Measurements from ENCODE around the gene TRRAP. TPM values are rescaled to one million over a fixed set of nuclear protein-coding genes. Genes with fewer than 3 reads are reported as not detected.

Gene TRRAP
- total and polyA plus RNA-seq, 2 of the 8 experiments (the other 6 are each of a cell fraction or from before 2014, with no cell fraction given), result 21.7 to 48.6 TPM

GRCh38 chr7:99002148-99002826, 124.0 kb downstream of the TRRAP start:
- Histone ChIP-seq H3K36me3 (ENCODE audit: control insufficient read depth in 2 of 4, insufficient read depth in 4 of 4, low read length in 3 of 4) (peaks cover 14 to 53% (median 39%) of the 10 kb centered on the region in 4 experiments; a peak in 6 of 8 replicates), H3K4me3 (ENCODE audit: extremely low read depth in 1 of 4, insufficient read depth in 2 of 4, low read depth in 3 of 4, low read length in 4 of 4) (no peak overlapping the region), H4K91ac (replicated peaks; ENCODE audit: insufficient read length, low read length) (no peak overlapping the region), H3K79me1 (ENCODE audit: low read depth, low read length) (no peaks in the 10 kb centered on the region), H3K56ac (replicated peaks; ENCODE audit: insufficient read length, low read depth, low read length) (no peak overlapping the region), H3K18ac (ENCODE audit: extremely low read depth, low read length) (no peak overlapping the region), H3K9ac (replicated peaks in 1 of 4; ENCODE audit: extremely low read depth in 1 of 4, low read depth in 3 of 4, low read length in 3 of 4) (no peak overlapping the region), H4K5ac (ENCODE audit: insufficient read length, low read depth, low read length) (no peak overlapping the region), H3K27ac (ENCODE audit: low read depth, low read length) (no peak overlapping the region), H2BK20ac (ENCODE audit: low read length) (no peak overlapping the region), H3K4ac (replicated peaks; ENCODE audit: insufficient read length, low read depth, low read length) (no peak overlapping the region), H2BK12ac (ENCODE audit: low read depth, low read length) (no peak overlapping the region), H4K8ac (ENCODE audit: extremely low read depth, insufficient read depth, low read length) (no peak overlapping the region), H2BK15ac (ENCODE audit: low read length) (no peak overlapping the region), H2BK5ac (ENCODE audit: low read depth, low read length) (no peak overlapping the region), H3K4me2 (ENCODE audit: insufficient read depth in 1 of 2, low read depth in 2 of 2, low read length in 2 of 2) (no peak overlapping the region), H2BK120ac (replicated peaks; ENCODE audit: low read depth, low read length) (no peak overlapping the region), H2AK5ac (ENCODE audit: low read depth, low read length) (no peak overlapping the region), H3K27me3 (replicated peaks in 1 of 4; ENCODE audit: control insufficient read depth in 3 of 4, extremely low read depth in 1 of 4, insufficient read depth in 3 of 4, low read length in 3 of 4) (no peaks in the 10 kb centered on the region), H2AFZ (ENCODE audit: low read length) (no peak overlapping the region), H3K79me2 (ENCODE audit: control insufficient read depth in 1 of 2, insufficient read depth in 2 of 2, low read length in 2 of 2) (no peaks in the 10 kb centered on the region), H3K23ac (ENCODE audit: insufficient read length) (no peak overlapping the region), H3K4me1 (replicated peaks in 1 of 4; ENCODE audit: control insufficient read depth in 3 of 4, insufficient read depth in 4 of 4, low read length in 3 of 4) (no peaks in the 10 kb centered on the region), H3K14ac (ENCODE audit: insufficient read length) (no peak overlapping the region), H4K20me1 (replicated peaks in 1 of 2; ENCODE audit: control insufficient read depth in 1 of 2, insufficient read depth in 2 of 2, low read length in 2 of 2) (peaks cover 0 to 1% of the 10 kb centered on the region in 2 experiments), H3K23me2 (ENCODE audit: low read depth, low read length) (no peaks in the 10 kb centered on the region), H3K9me3 (ENCODE audit: insufficient read depth in 2 of 2, low read depth in 1 of 2, low read length in 1 of 2) (no peaks in the 10 kb centered on the region)
- DNase-seq (ENCODE audit: low read depth in 1 of 2, low spot score in 2 of 2) (no peak), FAIRE-seq (no peak)
- CTCF ChIA-PET (ENCODE audit: partially characterized antibody), result interaction anchor here (1.0 to 1.8 kb wide), 4 partner anchors 9 to 35 kb away, joined by 4 to 6 read pairs (median 4); no protein-coding TSS in a partner anchor
- no peak for TF ChIP-seq ASH2L (IDR thresholded peaks at IDR 0.05; ENCODE audit: low read length)
- TF ChIP-seq SP2 (IDR thresholded peaks at IDR 0.05; ENCODE audit: low read length), result no peak
- TF ChIP-seq KDM5A (IDR thresholded peaks at IDR 0.05; ENCODE audit: low read length), result no peak
- no peak for TF ChIP-seq BCL11A (IDR thresholded peaks at IDR 0.05; ENCODE audit: low read depth in 2 of 2, low read length in 2 of 2)
- TF ChIP-seq BACH1 (IDR thresholded peaks at IDR 0.05; ENCODE audit: low read length), result no peak
- no peak for TF ChIP-seq TEAD4 (IDR thresholded peaks at IDR 0.05; ENCODE audit: low read depth, low read length)
- TF ChIP-seq GABPA (IDR thresholded peaks at IDR 0.05; ENCODE audit: borderline replicate concordance, insufficient read depth, low read length), result no peak
- TF ChIP-seq EGR1 (IDR thresholded peaks at IDR 0.05; ENCODE audit: borderline replicate concordance, low read depth, low read length), result no peak
- TF ChIP-seq HDAC6 (IDR thresholded peaks at IDR 0.05; ENCODE audit: low read depth, low read length), result no peak
- no peak for TF ChIP-seq SIRT6 (IDR thresholded peaks at IDR 0.05; ENCODE audit: low read length)
- no peak for TF ChIP-seq YY1 (IDR thresholded peaks at IDR 0.05; ENCODE audit: low read depth, low read length)
- TF ChIP-seq CHD2 (IDR thresholded peaks at IDR 0.05; ENCODE audit: low read length), result no peak
- no peak for TF ChIP-seq SP1 (IDR thresholded peaks at IDR 0.05; ENCODE audit: low read depth, low read length)
- TF ChIP-seq NRF1 (IDR thresholded peaks at IDR 0.05; ENCODE audit: low read depth, low read length), result no peak
- no peak for TF ChIP-seq ZNF274 (IDR thresholded peaks at IDR 0.05; ENCODE audit: borderline replicate concordance, extremely low read depth, low read length)
- 90% methylated on average over 8 of the region's 12 CpGs; no CpG with 5 or more reads in 1 of the 2 experiments for WGBS, 2 experiments (ENCODE audit: extremely low coverage in 1 of 2, insufficient coverage in 1 of 2, insufficient read length in 1 of 2, insufficient replicate concordance in 2 of 2, low coverage in 1 of 2, low lambda C conversion rate in 2 of 2, missing lambda C conversion rate in 1 of 2)
- POLR2A ChIA-PET (ENCODE audit: partially characterized antibody), result interaction anchor here (1.1 kb wide), 1 partner anchor 11 kb away, joined by 4 read pairs; no protein-coding TSS in a partner anchor

All from H1 (cell line).